NCI-H510A treated with DMSO at 0.1 percent for 48 hours (cell line): ENCODE results near the gene C6orf89.
"Not testable (repeated sequence)": the region's sequence is repeated elsewhere in the genome, so short reads cannot be mapped to it uniquely, and the experiment has no call there.

Experiments used
- DNase-seq: peaks from one replicate; lab custom pipeline; 2025; lab: John Stamatoyannopoulos, UW

The C6orf89 gene

GRCh38 chr6:36949076-36949475 is 63.3 kb downstream of the C6orf89 start:
- not testable (repeated sequence) for DNase-seq

DNA sequence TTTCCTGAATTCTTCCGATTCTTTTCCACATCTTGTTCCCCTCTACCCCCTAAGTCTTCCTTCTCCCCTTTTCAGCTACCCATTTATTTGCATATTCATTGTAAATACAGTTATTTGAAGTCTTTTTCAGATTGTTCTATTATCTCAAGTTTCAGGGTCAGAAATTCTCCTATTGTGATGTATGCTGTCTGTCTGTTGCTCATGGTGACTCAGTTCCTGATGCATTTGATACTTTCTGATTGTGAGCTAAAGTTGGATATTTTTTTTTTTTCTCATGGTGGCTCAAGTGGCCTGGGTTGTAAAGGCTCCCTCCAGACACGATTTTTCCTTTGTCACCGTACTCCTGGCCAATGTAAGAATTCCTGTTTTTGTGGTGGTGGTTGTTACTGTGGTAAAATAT is 63.9 kb downstream of the C6orf89 start:
- no peak for DNase-seq

GRCh38 chr6:36953931-36954261 is 68.1 kb downstream of the C6orf89 start:
- no peak for DNase-seq

GRCh38 chr6:36954262-36954931 is 68.6 kb downstream of the C6orf89 start, which contains the start of gene PI16:
Gene PI16 (plus strand): TSS chr6:36954738. CDS start chr6:36954761, 23 bp downstream.
- DNase-seq: no peak

DNA sequence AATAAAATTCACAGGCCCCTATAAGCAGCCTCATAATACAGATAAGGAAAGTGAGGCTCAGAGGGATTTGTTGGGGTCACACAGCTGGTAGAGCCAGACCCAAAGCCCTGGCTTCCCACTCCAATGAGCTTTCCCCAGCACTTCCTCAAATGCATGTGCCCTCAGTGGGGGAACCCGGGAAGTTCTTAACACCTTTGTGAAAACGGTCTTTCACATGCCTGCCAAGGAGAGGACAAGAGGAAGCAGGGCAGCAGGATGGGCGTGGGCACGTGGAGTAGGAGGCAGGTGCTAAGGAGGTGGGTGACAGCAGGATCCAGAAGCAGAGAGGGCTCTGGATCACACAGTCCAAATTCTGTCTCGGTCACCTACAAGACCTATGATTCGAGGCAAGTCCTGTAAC is 69.4 kb downstream of the C6orf89 start:
- DNase-seq: no peak

DNA sequence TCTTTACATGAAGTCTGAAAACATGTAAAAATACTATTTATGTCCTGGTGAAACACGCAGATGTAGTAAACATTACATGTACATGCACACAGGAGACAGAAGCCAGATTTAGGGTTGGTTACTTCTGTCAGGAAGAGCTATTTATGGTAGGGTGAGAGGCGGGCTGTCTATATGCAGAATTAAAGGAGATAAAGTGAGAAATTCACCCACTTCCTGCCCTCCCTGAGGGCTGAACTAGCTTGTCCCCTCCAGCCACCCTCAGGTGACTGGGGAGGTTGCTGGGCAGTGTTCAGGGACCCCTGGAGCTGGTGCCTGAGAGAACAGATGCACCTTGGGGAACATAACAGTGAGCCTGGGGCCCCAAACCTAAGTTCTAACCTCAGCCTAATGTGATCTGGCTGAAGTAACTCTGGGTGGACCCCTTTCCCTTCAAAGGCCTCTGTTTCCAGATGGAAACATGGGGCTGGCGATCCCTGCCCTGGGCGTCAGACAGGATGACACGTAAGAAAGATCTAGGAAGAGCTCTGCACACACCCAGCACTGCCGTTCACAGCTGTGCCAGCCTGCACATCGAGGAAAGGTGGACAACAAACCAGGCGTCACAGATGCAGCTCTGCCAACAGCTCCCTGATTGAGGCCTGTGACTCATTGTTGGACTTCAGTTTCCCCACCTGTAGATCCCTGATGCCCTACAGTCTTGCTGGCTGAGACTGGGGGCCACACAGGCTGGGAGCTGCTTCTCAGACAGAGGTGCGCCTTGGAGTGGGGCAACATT is 70.1 kb downstream of the C6orf89 start:
- DNase-seq: no peak

- no peak for DNase-seq
Measured at GRCh38 chr6:36956446-36956820, 70.7 kb downstream of the C6orf89 start.

DNA sequence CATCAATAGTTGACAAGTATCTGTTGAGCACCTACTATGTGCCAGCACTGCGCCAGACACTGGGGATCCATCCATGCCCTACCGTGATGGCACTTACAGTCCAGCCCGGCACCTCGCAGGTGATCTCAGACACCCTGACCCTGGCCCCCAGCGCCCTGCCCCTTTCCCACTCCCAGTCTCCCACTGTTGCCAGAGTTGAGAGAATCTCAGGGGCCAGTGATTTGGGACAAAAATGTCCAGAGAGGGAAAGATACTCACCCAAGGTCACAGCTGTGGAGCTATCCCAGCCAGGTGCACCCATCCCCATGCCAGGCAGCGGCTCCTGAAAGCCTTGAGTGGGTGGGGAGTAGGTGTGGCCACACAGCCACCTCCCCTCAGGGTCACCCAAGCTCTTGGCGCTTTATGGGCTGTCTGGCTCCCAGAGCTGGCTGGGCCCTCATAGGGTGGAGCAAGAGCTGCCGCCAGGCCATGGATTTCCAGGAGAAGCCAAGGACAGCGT is 72.1 kb downstream of the C6orf89 start:
- DNase-seq: no peak

GRCh38 chr6:36958775-36959554 is 73.2 kb downstream of the C6orf89 start:
- DNase-seq: no peak

DNA sequence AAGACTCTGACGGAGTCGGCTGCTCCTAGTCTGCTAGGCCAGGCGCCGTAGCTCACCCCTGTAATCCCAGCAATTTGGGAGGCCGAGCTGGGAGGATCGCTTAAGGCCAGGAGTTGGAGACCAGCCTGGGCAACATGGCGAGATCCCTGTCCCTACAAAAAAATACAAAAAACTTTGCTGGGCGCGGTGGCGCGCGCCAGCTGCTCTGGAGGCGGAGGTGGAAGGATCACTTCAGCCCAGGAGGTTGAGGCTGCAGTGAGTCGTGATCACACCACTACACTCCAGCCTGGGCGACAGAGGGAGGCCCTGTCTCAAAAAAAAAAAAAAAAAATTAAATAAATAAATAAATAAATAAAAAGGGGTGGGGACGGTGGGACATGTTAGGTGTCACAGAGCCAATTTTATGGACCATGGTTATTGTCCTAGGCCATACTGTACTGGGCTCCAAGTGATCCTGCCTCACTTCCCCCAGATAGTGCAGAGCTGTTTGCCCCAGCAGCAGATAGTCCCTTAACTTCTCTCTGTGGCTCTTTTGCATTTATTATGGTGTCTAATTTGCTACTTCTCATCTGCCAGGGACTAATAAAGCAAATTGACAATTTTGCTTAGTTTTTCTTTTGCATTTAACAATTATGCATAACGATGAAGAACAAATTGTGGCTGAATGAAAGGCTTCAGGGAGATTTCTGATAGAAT is 74.0 kb downstream of the C6orf89 start:
- no peak for DNase-seq

DNA sequence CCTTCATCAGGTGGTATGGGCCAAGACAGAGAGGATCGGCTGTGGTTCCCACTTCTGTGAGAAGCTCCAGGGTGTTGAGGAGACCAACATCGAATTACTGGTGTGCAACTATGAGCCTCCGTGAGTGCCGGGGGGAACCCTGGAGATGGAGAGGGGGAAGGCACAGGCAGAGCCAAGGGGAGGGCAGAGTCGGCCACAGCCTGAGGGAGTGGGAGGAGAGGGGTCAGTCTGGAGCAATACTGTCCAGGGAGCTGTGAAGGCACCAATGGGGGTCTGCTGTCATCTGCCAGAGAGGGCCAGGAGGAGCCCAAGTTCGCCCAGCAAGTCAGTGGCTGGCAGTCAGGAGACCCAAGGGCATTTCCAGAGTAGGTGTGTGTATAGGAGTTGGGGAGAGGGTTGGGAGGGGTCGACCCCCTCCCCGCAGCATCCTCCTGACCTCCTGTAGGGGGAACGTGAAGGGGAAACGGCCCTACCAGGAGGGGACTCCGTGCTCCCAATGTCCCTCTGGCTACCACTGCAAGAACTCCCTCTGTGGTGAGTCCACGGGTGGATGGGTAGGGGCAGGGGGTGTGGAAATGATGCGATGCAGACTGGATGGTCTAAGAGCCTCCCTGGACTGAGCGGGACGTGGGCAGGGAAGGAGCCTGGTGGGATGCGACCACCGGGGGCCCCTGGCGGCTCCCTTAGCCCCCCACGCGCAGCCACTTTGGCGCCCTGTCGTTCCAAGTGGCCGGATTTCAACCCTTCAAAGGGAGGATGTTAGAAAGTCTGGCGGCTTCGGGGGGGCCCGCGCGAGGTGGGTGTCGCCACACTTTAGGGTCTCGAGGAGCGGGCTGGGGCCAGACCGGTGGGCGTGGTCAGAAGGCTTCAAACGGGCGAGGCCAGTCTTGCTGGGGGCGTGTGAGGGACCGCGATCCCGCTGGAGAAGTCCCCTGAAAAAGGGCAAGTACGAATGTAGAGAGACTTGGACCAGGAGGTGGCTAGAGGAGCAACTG is 76.0 kb downstream of the C6orf89 start:
- DNase-seq: no peak

- peak; percentile 24 for DNase-seq
Measured at GRCh38 chr6:36962874-36963273, 77.1 kb downstream of the C6orf89 start.

GRCh38 chr6:36963451-36964290 is 77.9 kb downstream of the C6orf89 start:
- DNase-seq: peak; percentile 46

- no peak for DNase-seq
Measured at GRCh38 chr6:36964349-36964748, 78.6 kb downstream of the C6orf89 start.

GRCh38 chr6:36964908-36965307 is 79.2 kb downstream of the C6orf89 start:
- no peak for DNase-seq

DNA sequence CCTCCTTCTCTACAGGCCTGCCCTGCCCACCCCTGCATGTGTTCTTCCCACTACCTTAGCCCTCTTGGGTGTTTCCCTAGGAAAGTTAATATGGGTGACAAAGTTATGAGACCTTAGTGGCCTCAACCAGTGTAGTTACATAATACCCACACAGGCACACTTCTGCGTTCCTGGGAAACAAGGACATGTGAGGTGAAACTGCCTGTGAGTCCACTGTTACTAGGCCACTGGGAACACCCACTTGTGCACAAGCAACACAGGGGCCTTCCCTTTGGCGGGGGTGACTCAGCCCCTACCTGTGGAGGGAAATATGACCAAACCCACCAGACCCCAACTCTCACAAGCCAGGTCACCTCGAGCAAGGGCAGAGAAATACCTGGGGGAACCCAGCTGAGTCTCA is 81.5 kb downstream of the C6orf89 start:
- DNase-seq: no peak

GRCh38 chr6:36967757-36968156 is 82.0 kb downstream of the C6orf89 start:
- DNase-seq: no peak

DNA sequence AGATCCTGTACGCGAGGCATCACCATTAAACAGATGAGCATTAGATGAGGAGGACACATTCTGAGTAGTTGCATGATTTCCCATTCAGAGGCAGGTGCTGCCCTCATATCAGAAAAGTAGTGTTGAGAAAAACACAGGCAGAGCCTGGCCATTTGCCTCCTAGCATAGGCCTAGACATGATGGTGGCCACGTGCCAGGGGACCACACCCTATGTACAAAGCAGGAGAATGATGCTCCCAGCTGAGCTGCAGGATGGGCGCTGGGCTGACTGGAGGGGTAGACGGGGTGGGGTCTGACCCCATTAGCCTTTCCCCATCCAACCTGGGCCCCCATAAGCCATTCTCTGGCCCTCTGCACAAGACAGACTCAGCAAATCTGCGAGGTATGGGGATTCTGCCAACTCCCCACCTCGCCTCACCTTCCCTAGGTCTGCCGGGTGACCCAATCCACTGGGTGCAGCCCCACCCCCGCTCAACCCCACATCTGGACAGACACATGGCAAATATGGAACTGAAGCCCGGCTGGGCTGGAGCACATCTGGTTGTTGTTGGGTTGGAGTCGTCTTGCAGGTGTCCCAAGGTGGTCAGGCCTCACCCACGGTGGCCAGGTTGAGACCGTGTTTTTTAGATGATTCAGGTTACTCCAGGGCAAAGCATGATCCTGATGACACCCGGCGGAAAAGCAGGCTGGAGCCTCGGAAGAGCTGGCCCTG is 82.7 kb downstream of the C6orf89 start:
- no peak for DNase-seq

DNA sequence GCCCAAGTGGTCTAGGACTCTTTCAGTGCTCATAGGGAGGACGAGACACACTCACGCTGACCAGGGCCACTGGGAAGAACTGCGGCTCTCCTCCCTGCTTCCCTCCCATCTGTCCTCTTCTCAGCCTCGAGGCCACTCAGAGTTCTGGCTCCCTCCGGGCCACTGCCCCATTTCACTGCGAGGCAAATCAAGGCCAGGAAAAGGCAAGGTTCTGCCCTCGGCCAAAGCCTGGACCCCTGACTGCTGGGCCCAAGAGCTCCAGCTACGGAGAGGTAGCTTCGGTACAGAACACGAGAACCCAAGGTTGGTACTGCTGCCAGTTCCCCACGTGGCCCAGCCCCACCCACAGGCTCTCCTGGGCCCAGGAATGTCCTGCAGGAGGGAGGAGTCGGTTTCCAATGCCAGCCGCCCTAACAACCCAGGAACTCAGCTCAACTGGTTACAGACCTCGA is 83.5 kb downstream of the C6orf89 start:
- DNase-seq: no peak
